Measurements from ENCODE around the gene GPC5.

GPC5 gene

DNA sequence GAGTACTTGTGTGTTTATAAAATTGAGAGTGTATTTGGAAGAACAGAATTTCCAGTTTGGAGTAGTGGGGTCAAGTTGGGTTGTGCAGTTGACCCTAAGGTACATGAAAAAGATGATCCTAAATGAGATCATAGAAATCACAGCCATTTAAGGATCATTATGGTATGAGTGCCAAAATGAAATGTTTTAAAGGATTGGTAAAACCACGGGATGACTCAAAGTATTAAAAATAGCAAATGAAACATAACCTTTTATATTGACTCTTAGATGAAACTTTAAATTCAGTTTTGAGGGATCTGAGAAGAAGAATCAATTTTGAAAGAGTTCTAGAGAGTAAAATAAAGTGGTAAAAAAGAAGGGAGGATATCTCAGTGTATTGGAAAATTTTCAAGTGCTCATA lies 773.8 kb downstream of the GPC5 start:
- no peak for DNase-seq (ENCODE audit: low read depth)

DNA sequence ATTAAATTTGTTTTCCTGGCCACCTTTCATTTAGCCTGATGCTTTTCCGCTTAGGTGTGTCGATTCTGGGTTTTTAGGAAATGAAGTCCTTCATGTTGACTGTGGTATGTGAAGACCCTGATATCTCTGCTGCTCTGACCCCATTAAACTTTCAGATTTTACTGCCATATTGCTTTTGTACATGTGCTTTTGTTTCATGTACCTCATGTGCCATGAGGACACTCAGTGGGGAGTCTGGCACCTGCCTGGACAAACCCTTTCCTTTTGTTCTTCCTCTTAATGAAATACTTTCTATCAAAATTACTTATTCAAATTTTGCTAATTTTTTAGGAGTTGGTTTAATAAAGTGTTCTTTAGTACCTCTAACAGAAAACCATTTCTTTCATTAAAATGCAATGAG lies 774.8 kb downstream of the GPC5 start:
- DNase-seq (ENCODE audit: low read depth), result no peak

GRCh38 chr13:92175330-92175729 lies 776.9 kb downstream of the GPC5 start:
- peak; percentile 53 for DNase-seq (ENCODE audit: low read depth)

DNA sequence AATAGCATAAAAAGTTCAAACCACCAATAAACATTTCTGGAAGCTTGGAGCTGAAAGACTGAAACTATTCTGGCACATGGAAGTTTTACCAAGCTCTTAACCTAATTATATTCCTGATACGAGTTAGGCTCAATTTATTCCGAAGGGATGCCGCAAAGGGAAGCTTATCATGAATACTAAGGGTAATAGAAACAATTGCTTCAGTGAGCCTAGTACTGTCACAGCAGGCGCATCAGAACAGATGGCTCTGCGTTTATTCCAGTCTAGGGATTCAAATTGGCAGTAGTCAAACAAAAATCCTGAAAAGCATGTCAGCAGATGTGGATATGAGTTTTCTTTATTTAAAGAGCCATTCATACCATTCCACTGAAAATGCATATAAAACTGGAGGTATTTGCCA lies 779.5 kb downstream of the GPC5 start:
- no peak for DNase-seq (ENCODE audit: low read depth)

- no peak for DNase-seq (ENCODE audit: low read depth)
These were observed 780.8 kb downstream of the GPC5 start for GRCh38 chr13:92179223-92179622.

DNA sequence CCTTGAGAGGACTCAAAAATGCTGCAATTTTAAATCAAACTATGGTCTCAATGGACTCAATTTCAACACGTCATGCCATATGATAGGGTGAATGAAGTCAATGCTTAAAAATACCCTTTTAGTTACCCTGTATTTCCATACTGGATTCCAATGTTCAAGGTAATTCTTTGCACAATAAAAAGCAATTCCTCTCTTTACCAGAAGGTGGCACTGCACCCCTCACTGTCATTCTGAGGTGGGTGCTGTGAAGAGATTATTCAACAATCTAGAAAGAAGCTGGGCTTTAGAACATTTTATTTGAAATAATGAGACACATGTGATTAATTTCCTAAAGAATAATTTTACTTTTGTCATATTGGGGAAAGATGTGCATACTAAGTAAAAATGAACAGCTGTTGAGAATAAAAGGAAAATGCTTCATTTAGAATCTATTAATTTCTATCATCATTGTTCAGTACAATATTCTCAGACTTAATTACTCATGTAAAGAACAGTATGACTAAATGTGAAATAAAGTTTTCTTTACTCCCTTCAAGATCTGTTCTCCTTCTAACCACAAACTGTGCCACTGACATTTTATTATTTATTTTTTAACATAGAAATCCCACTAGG lies 789.1 kb downstream of the GPC5 start:
- no peak for DNase-seq (ENCODE audit: low read depth)

DNA sequence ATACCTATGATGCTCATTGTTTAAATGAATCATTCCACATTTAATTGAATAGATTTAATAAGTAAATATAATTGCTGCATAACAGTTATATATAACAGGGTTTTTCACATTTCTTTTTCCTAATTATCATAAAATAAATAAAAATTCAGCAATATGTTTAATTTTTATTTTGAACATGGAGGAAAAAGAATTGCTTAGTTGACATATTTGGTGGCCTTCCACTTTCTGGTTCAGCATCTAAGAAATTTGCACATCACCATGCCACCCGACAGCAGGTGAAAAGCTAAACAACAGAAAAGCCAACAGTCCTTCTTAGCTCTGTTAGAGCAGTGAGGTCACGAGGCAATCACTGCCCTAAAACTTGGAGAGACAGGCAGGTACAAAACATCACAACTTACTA lies 790.2 kb downstream of the GPC5 start:
- DNase-seq (ENCODE audit: low read depth), result no peak

- no peak for DNase-seq (ENCODE audit: low read depth)
These were observed 798.3 kb downstream of the GPC5 start for GRCh38 chr13:92196591-92197256.

DNA sequence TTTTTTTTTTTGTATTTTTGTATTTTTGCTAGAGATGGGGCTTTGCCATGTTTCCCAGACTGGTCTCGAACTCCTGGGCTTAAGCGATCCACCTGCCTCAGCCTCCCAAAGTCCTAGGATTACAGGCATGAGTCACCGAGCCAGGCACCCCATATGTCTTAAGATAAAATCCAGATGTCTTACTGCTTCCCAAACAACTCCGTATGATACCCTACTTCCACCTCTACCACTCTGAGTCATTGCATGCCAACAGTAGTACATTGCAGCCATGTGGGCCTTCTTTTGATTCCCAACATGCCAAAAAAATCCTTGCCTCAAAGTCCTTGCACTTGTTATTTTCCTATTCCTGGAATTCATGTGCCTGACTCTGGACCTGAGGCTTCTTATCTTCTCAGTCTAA lies 799.2 kb downstream of the GPC5 start:
- DNase-seq (ENCODE audit: low read depth), result no peak

GRCh38 chr13:92218615-92219014 lies 820.2 kb downstream of the GPC5 start:
- DNase-seq (ENCODE audit: low read depth), result no peak

GRCh38 chr13:92221916-92222315 lies 823.5 kb downstream of the GPC5 start:
- no peak for DNase-seq (ENCODE audit: low read depth)

DNA sequence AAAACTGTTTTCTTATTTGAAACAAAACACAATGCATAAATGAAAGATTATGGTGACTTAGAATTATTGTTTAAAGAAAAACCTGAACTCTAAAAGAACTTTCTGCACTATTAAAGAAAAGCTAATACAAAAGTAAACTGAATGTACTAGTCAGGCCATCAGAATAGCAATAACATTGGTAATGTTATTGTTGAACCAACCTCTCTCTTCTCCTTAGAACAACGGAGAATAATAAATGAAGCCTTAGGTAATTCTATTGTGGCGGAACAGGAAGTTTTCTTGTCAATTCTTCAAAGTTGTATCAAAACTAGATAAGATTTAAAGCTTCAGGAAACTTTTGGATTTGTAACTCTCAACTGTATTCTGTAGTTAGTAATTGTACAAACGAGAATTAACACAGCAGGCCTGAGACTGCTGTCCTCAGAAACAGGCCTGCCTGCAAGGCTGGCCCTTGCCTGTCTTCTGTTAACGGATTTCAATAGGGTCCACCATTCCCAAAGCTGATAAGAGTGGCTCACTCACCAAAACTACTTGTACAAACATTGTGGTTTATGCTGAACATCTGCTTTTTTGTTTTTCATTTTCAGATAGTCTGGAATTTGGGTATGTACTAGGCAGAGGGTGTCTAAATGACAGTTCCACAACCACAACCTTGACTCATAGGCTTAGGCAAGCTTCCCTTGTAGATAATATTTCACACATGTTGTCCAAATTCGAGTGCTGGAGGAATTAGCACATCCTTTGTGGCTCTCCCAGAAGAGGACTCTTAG lies 825.8 kb downstream of the GPC5 start:
- DNase-seq (ENCODE audit: low read depth), result peak; percentile 72

GRCh38 chr13:92224825-92225224 lies 826.4 kb downstream of the GPC5 start:
- no peak for DNase-seq (ENCODE audit: low read depth)

GRCh38 chr13:92225861-92226260 lies 827.4 kb downstream of the GPC5 start:
- no peak for DNase-seq (ENCODE audit: low read depth)

DNA sequence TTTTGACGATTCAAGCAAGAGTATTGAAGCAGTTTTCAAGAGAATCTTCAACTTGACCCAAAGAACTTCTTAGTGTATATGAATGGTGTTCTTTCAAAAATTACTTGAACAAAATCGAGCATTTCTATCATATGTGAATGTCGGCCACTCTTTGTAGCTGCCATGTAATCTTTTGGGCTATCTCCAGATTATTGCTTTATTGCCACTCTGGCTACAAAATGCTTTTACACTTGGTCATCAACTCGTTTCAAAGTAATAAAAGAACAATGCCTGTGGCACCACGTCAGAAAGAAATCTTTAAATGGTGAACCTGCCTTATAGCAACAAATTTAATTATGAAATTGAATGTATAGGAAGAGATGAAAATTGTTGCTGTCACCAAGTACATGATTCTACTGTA lies 834.5 kb downstream of the GPC5 start:
- DNase-seq (ENCODE audit: low read depth), result no peak

DNA sequence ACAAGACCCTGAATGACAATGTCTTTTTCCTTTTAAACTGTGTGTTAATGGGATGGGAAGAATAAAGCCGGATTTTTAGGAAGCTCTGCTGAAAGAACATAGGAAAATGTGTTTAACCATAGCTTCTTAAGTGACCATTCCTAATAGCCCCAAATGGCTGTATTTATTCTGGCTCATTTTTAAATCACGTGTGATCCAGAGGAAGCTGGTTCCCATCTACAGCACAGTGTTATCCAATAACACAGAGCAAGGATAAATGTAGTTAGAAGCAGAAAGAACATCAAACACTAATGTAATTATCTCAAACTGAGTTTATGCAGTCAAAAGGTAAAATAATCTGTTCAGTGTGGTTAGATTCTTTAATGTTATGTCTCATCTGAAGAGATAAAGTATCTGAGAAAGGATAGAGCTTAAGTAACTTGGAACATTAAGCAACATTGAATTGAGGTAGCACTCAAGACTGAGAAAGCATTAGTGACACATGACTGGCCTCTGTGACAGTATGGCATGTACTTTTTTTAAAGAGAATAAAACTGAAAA lies 853.3 kb downstream of the GPC5 start:
- DNase-seq (ENCODE audit: low read depth), result no peak

GRCh38 chr13:92255526-92255925 lies 857.1 kb downstream of the GPC5 start:
- DNase-seq (ENCODE audit: low read depth), result no peak

DNA sequence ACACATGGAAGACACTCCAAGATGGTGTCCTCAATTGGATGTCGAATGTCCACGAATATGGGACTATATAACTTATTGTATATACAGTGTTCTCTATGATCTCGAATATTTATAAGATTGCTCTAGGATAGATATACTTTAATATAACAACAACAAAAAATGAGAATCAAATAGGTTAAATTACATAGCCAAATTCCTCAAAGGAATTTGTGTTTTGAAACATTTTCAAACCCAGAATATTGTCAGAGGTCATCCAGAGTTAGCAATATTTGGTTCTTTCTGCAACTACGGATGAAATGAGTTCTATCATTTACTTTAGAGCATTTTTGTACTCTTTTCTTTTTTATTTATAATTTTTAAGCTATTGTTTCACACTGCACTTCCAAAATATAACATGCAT lies 857.8 kb downstream of the GPC5 start:
- DNase-seq (ENCODE audit: low read depth), result no peak

GRCh38 chr13:92259046-92259445 lies 860.6 kb downstream of the GPC5 start:
- DNase-seq (ENCODE audit: low read depth), result no peak

GRCh38 chr13:92259523-92259922 lies 861.1 kb downstream of the GPC5 start:
- DNase-seq (ENCODE audit: low read depth), result no peak

DNA sequence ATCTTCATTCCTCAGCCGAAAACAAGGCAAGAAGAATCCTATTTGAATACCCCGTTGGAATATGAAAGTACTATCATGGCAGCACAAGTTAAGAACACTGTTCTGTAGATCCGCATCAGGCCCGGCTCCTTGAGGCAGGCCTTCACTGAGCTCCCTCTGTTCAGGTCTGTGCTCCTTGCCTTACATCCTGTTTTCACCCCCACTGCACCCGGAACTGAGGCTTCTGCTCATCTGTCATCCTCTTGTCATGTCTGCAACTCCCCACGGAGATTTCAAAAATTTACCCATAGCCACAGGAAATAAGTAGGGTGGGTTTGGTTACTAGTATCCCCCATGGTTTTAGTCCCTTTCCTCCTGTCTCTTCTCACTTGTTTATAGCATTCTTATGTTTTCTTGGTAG lies 861.9 kb downstream of the GPC5 start:
- no peak for DNase-seq (ENCODE audit: low read depth)

DNA sequence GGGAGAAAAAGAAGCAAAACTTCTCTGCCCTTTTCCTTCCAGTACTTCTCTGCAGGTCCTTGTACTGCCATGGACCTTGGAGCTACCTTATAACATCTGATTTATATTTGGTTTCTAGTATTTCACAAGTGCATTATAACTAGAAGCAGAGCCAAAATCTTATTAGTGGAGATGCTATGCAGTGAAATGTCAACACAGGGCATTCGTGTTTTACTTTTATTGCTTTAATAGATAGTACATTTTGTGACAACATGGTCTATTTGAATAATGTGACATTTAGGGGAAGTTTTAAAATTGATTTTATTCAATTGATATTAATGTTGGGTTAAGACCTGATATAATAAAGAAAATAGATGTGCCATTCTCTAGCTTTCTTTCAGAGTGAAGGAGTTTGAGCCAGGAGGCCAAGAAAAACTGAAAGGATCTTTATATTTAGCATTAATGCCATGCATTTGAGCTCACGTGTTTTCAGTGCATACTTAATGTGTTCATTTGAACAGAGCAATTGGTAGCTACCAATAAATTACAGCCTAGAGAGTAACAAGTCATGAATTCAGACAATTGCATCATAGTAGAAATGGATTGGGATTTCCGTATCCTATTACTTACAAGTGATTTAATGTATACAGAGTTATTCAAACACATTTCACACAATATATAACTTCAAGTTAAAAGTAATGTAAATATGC lies 863.8 kb downstream of the GPC5 start:
- no peak for DNase-seq (ENCODE audit: low read depth)

DNA sequence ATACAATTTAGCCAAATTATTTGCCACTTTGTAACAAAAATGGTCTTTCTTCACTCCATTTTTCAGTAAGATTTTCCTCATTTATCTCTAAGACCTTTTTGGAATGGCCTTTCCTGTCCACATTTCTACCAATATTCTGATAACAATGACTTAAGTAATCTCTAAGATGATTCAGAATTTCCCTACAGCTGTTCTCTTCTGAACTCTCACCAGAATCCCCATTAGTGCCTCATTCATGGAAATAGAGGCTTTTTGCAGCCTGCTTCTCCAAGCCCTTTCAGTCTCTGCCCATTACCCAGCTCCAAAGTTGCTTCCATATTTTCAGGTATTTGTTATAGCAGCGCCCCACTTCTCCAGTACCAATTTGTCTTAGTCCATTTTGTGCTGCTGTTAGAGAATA lies 867.0 kb downstream of the GPC5 start:
- no peak for DNase-seq (ENCODE audit: low read depth)

Data from fibroblast of the conjunctiva (primary cell).